HG03159 (cell line): ENCODE measurements around the gene NLRP1.

ENCODE experiments used
- ATAC-seq: cut with Tn5 transposase; IDR thresholded peaks from one replicate; pipeline ENCODE4 v1.9.1; 2021; ENCODE audit warnings: mild to moderate bottlenecking, moderate library complexity; ENCODE audit not compliant: unreplicated experiment

NLRP1 gene

DNA sequence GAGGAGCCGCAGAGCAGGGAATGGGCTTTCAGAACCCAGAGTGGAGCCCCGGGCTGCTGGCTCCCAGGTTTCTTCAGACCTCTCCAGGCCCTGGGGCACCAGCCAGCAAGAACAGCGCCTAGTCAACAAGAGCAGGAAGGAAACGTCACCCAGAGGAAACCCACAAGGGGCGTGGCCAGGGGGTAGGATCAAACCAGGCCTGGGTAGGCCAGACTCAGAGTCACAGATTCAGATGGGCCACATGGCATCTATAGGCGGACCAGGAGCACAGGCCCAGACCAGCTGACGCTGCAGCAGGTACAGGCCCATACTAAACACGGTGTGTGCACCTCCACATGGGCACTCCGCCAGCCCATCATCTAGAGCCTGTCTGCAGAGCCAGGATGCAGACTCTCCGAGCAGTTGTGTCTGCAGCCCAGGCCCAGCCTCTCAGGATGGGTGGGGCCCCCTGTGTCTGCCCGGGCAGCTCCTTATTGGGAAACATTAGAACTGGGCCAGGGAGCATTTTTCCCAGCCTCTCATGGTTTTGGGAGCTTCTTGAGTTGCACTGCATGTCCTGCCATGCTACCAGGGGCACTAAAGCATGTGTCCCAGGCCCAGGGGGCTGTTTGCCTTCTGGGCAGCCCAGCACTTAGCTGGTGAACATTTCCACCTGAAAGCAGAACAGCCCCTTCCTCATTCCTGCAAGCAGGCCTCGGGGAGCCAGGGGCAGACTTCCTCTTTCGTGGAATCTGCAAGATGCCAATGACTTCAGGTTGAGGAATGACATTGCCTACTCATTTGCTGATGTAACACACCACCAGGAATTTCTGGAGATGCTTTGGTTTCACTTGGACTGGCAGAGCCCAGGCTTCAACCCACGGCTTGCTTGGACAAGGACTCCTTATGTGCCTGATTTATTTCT is at the start of gene NLRP1:
NLRP1 (minus strand) TSS at position 127 of the 904 bp plus-strand sequence. CDS start 552 bp downstream, outside the sequence.
- peak; percentile 83 for ATAC-seq

DNA sequence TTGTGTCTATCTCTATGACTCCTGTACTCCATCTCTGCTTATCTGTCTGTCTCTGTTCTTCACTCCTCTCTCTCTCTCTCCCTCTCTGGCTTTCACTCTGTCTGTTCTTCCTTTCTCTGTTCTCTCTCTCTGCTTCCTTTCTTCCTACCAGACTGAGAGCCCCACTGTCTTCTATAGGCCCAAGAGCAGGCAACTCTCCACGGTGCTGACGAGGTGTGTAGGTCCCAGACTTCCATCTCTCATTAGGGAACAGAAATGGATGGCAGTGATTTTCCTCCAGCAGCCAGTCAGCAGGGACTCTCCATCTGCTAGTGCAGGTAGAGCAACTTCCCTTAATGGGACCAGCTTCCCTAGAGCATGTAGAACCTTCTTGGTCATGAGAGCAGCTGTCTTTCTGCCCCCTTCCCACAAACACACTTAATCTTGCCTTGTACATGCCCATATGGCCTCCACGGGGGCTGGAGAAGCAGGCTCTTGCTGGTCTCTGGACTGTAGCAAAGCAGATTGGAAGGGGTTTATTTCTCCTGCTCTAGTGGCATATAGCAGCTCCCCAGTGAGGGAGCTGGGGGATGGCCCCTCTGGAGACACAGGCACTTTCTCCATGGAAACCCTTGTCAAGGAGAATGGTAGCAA is 47.8 kb upstream of the NLRP1 start:
- ATAC-seq: no peak

DNA sequence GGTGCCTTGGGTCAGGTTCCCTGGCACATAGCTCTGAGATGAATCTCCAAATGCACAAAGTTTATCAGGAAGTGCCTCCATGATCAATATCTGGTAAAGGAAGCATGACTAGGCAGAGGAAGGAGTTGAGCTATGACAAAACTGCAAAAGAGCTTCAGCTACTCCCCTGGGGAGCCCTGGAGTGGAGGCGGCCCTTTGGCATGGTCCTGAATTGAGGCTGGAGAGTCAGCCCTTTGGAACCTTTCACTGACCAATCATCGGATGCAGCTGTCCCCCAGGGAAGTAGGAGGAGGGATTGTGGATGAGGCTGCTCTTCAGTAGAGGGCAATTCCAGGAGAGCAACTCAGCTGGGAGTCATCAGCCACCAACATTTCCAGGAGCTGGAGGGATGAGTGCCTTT is 46.1 kb upstream of the NLRP1 start:
- no peak for ATAC-seq

DNA sequence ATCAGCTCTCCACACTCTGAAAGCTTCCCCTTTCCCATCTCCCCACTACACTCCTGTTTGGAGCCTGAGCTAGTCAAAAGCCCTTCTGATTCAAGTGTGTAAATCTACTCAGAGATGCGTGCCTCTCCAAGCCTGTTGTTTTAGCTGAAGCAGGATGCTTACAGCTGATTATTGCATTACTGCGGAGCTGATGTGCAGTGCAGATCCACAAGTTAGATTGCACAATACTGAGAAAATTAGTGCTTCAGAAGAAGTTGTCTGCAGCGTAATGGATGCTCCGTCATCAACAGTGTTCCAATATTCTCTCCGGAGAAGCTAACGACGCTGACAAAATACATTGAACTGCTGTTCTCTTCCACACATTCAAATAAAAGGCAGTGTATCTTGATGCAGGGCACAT is 44.8 kb upstream of the NLRP1 start:
- no peak for ATAC-seq

DNA sequence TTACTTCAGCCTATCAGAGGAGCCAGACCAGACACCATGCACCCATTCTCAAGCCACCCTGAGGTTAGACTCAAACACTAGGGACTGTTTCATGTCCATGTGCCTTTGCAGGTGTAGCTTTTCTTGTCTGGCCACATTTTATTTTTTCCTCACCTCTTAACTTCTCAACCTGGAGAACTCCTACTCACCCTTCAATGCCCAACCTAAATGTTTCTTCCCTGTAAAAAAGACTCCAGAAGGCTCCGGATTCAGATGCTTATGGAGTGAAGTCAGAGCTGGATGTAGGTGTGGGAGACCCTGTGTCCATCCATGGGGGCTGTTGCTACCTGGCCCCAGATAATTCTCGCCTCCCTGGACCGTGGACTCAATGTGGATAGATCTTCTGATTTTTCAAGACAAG is 44.0 kb upstream of the NLRP1 start:
- ATAC-seq: no peak

DNA sequence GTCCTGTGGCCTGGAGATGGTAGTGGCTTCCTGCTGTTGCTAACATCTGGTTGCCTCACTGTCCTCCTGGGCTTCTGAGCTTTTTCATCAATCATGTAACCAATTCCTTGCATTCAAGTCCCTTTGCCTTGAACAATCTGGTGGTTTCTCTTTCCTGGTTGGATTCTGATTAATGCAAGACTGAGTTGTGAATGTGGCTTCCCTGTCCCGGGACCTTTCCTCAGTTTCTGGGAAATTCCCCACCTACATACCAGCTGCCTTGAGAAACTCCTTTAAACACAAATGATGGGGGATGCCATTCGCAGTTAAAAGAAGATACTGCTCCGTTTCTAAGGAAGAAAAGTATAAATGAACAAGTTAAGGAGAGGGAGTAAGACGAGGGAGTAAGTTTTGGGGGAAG is 39.9 kb upstream of the NLRP1 start:
- no peak for ATAC-seq

DNA sequence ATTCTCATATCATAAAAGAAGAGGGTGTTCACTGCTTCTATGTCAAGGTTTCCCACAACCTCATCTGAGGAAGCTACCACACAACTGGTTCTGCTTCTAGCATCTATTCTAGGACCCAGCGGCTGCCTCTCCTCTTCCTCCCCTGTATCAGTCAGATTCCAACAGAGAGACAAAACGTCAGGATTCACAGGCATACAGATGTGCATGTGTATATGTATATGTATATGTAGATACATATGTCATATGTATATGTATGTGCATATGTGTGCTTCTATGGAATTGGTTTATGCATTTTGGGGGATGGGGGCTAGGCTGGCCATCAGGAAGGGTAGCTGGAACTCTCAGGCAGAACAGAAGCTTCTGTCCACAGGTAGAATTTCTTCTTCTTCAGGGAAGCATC is 37.4 kb upstream of the NLRP1 start:
- ATAC-seq: no peak

DNA sequence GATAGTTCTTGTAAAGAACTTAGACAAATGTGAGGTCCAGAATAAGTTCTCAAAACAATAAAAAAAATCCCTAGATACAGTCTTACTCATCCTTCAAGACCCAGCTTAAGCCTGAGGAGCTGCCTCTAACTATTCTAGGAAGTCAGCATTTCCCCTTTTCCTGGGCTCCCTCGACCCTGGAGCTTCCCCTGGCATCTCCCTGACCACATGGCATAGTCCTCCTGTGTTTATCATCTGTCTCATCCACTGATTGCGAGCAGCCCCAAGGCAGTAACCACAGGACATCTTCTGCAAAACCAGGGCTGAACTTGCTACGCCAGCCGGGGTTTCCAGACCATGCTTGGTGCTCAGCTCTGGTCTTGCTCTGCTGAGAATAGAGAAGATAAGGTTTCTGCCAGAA is 36.7 kb upstream of the NLRP1 start:
- no peak for ATAC-seq

DNA sequence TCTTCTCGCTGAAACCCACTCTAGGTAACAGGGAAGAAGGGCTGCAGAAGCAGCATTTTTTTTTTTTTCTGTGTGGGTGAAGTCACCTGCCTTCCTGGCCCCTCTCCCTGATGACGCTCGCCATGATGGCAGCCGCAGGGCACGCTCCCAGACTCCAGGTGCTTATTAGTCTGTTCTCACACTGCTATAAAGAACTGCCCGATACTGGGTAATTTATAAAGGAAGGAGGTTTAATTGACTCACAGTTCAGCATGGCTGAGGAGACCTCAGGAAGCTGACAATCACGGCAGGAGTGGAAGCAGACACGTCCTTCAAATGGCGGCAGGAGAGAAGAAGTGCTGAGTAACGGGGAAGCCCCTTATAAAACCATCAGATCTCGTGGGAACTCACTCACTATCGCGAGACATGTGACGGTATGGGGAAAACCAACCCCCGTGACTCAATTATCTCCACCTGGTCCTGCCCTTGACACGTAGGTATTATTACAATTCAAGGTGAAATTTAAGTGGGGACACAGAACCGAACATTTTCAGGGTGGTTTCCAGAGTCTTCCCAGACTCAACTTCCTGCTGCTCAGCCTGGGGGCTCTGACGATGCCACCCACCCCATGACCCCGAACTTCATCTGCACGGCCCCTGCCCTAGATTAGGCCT is 34.9 kb upstream of the NLRP1 start:
- no peak for ATAC-seq

DNA sequence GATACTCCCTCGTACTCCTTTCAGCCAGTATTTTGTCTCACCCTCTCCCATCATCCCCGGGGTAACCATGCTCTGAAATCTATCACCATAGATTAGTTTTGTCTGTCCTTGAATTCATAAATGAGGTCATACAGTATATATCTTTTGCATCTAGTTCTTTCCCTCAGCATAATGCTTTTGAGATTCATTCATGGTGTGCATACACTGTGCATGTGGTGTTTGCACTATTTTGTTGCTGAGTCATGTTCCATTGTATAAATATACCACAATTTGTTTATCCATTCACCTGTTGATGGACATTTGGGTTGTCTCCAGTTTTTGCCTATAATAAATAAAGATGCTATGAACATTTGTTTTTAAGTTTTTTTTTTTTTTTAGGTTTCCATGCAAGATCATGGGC is 34.2 kb upstream of the NLRP1 start:
- ATAC-seq: no peak

DNA sequence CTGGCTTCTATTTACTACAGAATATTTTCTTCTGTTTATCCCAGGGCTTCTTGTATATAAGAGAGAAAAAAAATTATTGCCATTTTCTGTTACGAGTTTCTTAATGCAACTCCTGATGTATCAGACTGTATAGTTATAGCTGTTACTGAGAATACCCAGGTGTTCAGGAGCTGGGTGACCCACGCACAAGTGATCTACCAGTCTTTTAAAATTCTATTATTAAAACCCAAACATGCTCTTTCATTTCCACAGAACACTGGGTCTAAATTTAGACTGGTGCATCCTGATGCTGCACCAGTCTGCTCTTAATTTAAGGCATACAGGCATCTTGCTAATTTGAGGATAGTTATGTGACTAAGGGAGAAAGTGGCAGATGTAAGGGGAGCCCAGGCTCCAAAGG is 31.2 kb upstream of the NLRP1 start:
- ATAC-seq: no peak

DNA sequence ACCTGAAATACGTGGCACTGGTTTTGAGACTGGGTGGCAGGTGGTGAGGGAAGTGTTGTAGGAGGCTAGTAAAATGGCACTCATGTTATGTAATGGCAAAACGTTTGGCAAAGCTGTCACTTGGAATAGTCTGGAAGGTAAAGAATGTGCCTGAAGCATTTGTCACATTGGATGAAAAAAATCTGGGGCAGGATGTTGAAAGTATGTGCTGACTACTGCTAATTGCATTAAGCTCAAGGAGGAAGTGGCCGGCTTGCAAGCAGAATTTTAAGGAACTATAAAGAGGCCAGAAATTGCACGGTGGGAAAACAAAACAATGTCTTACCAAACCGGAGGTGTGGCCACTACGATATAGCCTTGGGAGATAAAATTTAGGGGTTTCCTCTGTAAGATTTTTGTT is 26.6 kb upstream of the NLRP1 start:
- ATAC-seq: no peak

DNA sequence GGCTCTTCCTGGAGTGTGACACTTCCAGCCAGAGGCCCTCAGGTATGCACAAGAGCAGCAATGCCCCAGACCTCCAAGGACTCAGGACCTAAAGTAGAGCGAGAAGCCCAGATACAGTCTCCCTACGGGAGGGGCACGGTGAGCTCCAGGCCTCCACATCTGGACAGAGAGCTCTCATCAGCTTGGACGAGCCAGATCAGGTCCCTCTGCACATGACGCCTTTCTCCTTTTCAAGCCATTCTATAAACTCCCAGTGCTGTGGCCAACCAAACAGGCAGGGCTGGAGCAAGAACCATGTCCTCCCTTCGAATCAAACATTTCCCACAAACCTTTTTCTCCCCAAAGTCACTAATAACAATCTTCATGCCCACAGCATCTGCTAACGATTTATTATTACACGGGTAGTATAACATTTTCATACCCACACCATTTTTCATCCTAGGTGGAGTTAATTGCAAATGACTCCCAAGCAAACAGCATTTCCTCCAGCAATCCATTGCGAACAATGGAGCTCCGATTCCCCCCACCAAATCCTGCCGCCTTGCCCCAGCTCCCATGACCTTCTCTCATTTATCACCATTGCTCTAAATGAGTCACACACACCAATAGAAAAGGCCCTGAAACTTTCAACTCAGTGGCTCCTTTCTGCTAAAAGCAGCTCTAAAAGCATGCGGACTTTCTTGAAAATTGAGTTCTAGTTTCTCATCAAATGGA is 24.2 kb upstream of the NLRP1 start:
- no peak for ATAC-seq

DNA sequence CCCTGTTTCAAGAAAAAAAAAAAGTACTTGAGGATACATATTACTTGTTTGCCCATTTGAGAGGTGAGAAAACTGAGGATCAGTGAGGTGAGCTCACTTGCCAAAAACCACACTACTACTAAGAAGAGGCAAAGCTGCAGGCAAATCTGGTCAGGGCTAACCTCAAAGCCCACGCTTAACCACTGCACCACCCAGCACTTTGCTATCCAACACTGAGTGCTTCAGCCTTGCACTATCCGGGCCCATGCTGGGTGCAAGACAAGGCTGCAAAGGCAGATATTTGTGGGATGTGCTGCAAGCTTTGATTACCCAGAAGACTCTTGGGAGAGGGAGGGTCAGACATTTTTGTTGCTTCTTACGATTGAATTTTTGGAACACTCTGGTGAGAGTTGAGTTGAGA is 23.6 kb upstream of the NLRP1 start:
- no peak for ATAC-seq

DNA sequence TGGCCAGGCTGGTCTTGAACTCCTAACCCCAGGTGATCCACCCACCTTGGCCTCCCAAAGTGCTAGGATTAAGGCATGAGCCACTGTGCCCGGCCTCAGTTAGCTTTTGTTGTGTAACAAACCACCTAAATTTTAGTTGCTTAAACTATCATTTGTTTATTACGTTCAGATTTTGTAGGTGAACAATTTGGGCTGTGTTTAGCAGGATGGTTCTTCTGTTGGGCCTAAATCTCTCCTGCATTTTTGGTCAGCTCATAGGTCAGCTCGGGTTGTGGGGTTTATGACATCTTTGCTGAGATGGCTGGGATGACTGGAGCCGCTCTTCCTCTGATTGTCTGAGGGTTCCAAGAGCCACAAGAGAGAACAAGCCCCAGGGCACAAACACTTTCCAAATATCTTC is 21.1 kb upstream of the NLRP1 start:
- ATAC-seq: no peak

DNA sequence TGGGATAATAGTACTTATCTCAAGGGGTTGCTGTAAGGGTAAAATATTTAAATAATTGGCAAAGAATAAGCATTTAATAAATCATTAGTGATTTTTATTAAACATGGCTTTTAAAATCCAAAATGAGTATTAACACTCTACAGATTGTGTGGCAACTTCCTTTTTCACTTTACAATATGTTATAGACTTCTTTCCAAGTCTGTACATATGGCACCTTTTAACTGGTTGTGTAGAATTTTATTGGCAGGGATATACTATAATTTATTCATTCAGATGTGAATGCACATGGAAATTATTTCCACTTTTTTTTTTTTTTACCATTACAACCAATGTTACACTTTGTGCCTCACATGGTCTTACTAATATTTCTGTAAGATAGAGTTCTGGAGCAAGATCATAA is 15.7 kb upstream of the NLRP1 start:
- ATAC-seq: no peak

DNA sequence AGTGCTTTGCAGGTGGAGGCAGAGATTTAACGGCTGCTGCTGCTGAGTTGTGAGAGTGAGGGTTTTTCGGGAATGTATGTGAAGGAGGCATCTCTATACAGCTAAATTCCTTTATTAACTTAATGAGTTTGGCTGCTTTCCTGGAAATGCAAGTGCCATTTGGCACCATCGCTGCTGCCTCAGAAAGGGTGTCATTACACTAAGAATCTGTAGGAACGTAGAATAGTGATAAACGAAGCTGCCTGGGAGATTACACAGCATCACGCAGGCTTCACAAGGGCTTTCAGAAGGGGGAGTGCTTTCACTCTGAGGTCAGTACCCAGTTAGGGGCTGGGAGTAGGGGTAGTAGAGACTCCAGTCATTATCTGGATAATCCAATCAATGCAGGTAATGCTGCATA is 14.1 kb upstream of the NLRP1 start:
- no peak for ATAC-seq

DNA sequence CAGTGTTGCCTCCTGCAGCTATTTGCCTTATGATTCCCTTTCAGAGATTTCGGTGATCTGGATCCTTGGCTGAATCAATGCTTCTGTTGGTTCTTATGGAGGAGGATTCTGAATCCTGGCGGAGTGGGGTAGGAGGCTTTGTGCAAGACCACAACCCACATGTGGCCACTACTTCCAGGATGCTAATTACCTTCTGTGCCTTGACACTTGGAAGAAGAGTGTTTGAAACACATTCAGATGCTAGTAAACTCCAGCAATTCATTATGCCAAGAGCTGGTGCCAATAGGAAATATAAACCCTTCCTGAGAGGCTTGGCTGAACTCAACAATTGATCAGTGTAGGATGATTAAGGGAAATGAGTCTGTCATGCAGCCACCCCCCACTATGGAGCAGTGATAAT is 12.1 kb upstream of the NLRP1 start:
- ATAC-seq: no peak

DNA sequence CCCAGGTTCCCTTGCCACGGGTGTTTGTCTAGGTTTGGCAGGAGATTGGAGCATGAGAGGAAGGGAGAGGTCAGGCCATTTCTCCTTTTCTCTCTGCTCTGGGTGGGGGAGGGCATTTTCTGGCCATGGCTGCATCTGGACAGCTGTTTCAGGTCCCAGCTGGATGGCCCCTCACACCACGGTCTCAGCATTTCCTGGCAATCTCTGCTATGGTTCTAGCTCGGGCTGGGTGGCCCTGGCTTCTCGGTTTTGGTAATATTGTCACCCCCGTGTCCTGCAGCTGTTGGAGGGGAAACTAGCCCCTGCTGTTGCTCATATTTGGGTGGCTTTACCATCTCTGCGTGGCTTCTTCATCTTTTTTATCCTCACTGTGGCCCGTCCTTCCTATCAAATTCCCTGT is 11.5 kb upstream of the NLRP1 start:
- ATAC-seq: no peak

DNA sequence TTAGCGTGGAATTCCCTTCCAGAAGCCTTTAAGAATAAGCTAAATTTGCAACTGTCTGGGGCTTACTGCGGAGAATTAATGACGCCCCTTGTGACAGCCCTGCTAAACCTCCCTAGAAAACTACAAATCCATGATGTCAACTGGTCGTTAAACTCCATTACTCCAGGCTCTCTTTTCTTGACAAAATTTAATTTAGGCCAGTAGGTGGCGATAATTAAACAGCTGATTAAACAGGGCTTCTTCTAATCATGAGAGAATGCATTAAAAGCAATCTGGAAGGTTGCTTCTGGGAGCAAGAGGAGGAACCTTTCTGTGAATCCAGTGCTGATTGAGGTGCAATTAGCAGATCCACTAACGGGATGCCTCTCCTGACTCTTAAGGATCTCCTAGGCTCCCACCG is 8.1 kb upstream of the NLRP1 start:
- no peak for ATAC-seq

DNA sequence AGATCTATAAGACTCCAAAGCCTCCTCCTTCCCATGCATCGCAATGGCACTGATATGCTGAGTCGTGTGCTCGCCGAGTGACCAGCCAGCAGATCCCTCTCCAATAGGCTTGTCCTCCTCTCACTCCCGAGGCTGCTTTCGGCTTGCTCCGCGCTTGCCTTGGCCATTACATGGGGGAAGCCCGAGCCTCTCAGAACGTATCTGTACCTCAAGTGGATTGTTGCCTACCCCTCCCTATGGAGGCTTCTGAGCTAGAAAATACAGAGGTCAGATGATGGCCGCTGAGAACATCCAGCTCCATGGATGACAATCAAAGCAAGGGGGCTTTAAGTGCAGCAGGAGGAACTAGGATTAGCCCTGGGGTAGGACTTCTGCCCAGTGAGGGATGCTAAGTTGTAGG is 7.7 kb upstream of the NLRP1 start:
- no peak for ATAC-seq
